ENCODE measurements around the gene CHN2.

CHN2 gene

GRCh38 chr7:29287366-29287765, 92.8 kb downstream of the CHN2 start:
- DNase-seq = no peak

- DNase-seq = no peak
Measured at GRCh38 chr7:29288181-29289091, 93.9 kb downstream of the CHN2 start.

DNA sequence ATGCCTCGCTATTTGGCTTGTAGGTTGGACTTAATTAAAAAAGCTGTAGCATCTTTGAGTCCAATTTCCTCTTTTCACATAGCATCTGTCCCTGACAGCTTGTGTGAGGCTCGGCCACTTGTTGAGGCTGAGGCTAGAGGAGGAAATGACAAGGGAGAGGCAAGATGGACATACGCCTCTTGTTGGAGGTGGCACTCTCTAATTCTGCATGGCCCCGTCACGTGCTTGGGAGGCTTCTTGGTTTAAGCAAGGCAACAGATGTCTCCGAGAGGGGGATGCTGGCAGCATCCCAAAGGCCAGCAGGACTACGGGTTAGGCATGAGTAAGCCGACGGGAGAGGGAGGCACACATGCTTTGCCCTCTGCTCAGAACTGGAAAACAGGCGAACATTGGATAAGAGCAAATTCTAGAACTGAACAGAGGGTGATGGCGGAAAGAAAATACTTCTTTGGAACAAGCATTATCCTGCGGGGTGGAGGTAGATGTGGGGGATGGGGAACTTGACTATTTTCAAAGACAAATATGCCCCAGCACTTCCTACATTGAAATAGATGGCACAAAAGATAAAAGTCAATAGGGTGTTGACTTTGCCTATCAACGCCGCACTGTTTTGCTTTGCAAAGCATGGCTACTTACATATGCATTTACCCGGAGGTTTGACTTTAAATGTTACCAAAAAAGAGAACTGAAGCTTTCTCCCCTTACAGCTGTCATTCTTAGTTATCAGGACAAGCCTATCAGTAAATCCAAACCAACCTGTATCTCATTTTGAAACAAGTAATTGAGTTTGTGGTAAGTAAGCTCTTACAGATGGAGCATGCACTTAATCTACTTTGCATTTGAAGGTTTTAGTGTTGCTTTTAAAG, 94.8 kb downstream of the CHN2 start:
- no peak for DNase-seq

- DNase-seq = no peak
Measured at GRCh38 chr7:29290829-29291228, 96.3 kb downstream of the CHN2 start.

- no peak for DNase-seq
Measured at GRCh38 chr7:29291723-29292618, 97.4 kb downstream of the CHN2 start.

DNA sequence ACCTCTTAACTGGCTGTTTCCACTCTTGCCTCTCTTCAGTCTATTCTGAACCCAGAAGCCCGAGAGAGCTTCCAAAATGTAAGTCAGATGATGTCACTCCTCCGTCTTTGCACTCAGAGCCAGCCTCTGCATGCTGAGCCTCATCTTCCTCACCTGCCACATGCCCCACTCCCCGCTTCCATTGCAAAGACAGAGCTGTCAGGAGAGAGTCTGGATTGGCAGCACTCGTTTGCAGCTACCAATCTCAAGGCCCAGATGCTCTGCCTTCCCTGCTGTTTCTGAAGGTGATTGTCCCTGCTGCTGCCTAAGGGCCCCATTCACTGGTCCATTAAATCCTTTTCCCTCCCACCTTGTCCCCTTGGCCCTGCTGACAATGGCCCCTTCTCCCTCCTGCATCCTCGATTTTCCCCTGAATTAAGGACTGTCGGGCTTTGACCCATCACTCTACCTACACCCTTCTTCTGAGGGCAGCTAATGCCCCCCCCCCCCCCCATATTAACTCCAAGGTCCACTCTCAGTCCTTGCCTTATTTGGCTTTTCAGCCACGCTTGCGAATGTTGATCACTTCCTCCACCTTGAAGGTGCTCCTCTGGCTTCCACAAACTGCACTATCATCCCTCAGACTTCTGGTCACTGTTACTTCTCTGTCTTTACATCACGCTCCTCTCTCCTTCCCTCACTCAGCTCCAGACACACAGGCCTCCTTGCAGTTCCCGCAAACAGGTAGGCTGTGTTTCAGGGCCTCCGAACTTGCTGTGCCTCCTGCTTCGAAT, 98.5 kb downstream of the CHN2 start:
- DNase-seq = no peak

DNA sequence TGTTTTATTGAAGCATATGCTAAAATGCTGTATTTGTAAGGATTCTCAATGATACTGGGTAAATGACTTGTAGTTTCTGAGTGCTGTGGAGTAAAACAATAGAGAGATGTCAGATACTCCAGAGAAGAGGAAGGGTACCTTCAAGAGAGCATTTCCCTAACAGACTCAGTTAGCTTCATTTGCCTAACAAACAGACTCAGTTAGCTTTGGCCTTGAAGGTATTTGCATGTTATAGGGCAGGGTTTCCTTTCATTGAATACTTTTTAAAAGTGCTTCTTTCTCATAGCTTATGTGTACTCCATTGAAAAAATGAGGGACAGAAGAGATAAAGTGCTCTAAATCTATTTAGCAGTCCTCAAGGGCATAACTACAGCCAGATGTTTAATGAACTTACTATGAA, 101.8 kb downstream of the CHN2 start:
- no peak for DNase-seq

DNA sequence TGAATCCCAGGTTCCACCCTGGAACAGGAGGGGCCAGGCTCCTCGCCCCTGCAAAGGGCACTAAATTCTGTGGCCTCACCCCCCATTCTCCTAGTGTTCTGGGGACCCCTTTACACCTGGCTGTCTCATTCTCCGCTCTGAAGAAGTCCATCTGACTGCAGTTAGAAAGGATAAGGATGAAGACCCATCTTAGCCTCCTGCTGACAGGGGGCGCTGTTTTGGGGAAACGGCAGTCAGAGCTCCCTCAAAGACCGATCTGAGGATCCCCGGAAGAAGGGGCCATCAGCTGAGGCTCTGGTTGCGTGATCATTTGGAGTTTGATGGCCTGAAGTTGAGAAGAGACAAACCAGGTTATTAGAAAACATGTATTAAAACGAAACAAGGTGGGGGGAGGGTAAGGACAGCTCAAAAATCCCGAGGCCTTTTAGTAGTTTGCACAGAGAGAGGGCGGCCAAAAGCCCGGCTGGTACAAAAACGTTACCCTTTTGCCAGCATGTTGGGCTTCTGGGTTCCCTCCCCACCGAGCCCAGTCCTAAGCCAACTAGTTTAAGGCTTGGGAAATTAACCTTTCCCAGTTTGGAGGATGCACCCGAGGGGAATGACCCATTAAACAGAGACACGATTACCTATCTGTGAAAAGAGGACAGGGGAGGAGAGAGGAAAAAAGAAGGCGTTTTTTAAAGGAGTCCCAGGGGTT, 102.8 kb downstream of the CHN2 start:
- DNase-seq = no peak

DNA sequence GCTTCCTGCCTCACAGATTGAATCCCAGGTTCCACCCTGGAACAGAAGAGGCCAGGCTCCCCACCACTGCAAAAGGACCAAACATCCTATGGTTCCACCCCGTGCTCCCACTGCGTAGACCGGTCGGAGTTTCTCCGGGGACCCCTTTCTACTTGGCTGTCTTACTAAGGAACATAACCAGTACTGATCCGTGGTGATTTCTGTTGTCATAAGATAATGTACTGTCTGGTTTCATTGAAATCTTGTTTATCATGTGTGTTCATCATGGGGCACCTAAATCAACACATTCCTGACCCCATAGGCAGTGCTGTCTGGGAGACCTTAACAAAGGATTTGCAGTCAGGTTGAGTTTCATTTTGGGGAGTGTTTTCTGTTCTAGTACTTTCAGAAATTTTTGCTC, 104.5 kb downstream of the CHN2 start:
- no peak for DNase-seq

- no peak for DNase-seq
Measured at GRCh38 chr7:29300026-29300480, 105.5 kb downstream of the CHN2 start.

DNA sequence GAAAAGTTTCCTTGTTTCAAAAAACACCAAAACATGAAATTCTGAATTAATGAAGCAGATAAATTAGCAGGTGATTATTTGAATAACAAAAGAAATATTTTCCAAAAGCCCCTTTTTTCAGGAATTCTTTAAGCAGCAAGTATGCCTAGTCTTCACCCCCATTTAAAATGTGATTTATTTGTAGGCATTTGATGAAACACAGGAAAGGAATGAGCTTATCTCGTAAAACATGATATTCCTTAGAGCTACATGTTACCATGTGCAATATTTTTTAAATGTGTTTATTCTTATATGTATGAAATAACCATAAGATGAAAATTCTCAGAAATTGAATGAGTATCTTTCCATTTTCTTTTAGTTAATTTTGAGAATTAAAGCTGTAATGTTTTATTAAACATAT, 106.1 kb downstream of the CHN2 start:
- no peak for DNase-seq

DNA sequence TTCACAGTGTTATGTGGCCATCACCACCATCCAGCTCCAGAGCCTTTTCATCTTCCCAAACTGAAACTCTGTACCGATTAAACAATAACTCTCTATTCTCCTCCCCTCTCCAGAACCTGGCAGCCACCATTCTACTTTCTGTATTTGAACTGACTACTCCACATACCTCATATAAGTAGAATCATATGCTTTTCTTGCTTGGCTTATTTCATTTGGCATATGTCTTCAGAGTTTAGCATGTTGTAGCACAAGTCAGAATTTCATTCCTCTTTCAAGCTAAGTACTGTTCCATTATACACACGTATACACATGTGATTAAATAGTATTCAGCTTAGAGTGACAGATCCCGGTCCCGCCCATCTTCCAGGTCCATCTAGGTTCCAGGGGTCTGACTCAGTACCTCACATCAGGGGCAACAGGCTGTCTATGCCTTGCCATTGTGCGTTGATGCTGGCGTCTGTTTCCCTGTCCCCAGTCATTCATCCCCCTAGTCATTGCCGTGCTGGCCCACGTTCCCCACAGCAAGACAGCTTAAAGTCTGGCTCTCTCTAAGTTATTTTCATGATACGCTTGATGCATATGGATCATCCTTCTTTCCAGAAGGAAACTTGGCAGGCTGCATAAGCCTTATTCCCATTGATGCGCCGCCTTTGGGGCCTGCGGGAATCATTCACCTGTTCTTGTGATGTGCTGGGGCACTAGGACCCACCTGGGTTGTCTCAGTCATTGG, 108.3 kb downstream of the CHN2 start:
- DNase-seq = no peak

- DNase-seq = no peak
Measured at GRCh38 chr7:29304756-29305155, 110.2 kb downstream of the CHN2 start.

DNA sequence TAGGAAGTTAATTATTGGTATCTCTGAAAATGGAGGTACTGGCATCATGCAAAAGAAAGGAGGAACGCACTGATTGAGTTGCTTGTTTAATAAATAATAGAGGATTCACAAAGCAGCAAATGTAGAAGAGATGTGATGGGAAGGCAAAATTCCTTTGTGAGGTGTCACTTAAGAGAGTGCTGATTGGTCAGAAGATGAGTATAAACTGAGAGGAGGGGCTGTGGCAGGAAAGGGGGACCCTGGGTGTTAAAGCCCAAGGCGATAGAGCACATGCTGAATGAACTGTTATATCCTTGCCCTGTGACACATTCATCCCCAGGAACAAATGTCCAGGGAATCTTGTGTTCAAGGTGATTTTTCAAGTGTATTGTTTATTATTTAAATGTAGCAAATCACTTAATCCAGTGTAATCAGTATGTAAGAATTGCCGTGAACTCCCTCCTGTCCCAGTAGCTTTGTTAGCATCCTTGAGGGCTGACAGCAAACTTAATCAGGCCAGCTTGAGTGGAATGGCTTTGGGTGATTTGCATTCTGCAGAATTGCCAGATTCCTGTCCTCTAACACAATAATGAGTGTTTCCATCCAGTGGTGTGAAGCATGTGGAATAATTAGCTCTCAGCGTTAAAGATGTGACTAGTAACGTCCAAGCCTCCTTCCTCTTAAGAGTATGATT, 111.9 kb downstream of the CHN2 start:
- DNase-seq = no peak

DNA sequence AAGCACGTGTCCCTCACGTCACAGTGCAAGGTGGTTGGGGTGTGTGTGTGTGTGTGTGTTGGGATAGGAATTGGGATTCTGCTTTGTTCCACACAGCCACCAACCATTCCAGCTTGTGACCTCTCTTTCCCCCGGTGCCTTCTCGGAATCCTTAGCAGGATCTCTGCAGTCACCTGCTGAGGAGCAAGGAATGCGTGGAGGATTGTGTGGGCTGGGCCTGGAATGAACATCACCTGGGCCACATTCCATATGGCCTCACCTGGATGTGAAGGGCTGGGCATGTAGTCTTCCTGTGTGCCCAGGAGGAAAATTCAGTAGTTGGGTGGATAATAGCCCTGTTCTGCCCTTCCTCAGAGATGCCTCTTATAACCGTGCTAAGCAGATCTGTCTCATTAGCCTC, 113.8 kb downstream of the CHN2 start:
- DNase-seq = no peak

DNA sequence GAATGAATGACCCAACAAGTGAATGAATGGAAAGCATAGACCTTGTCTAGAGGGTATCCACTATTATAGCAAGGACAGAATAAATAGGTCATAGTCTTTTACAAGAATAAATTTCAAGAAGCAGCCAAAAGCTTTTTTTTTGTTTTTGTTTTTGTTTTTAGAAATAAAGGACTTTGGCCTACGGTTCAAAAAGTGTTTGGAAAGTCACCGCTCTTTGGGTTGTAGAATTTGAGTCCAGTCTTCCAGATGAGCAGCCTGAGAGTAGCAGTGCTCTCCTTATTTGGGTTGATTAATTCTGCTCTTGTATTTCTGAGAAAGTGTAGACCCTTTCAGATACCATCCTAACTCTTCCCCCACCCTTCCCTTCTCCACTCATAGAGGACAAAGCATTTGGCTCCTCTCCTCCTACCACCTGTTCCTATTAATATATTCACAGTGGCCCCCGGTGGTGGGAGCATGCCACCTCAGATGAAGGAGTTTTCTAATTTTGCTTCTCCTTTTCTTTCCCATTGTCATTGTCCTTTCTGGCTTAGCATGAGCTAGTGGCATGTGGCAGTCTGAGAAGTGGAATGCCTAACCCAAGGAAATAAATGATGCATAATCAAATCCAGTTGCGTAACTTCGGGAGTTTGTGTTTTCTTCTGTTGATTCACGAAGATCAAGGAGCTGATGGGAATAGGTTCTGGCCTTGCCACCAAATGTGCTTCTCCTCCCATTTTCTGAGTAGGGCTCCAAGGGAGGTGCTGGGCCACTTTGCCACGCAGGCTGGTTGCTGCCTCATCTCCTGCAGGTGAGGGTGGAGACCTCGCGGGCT, 114.7 kb downstream of the CHN2 start:
- no peak for DNase-seq

DNA sequence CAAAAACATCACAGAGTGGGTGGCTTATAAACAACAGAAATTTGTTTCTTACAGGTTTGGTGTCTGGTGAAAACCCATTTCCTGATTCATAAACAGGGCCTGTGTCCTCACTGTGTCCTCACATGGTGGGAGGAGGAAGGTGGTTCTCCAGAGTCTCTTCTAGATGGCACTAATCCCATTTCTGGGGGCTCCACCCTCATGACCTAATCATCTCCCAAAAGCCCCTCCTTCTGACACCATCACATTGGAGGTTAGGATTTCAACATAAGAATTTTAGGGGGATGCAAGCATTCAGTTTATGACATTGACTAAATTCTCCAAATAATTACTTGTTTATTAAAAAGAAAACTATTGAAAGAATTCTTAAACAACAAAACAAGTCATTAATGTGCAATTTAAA, 116.0 kb downstream of the CHN2 start:
- DNase-seq = no peak

GRCh38 chr7:29311314-29311713, 116.7 kb downstream of the CHN2 start:
- no peak for DNase-seq

- no peak for DNase-seq
Measured at GRCh38 chr7:29314148-29314547, 119.6 kb downstream of the CHN2 start.
